Mucosa of stomach (tissue), 1 donor: Measurements from ENCODE around the gene CDX1.

ENCODE experiments used
- H3K27me3 ChIP-seq: one replicate; pipeline ENCODE4 v1.7.0; 2013; ENCODE audit warnings: mild to moderate bottlenecking, low read length; ENCODE audit not compliant: control insufficient read depth, insufficient read depth
- H3K36me3 ChIP-seq: one replicate; pipeline ENCODE4 v1.7.0; 2013; ENCODE audit warnings: low read length; ENCODE audit not compliant: control insufficient read depth, insufficient read depth
- H3K4me1 ChIP-seq: one replicate; pipeline ENCODE4 v1.7.0; 2013; ENCODE audit warnings: mild to moderate bottlenecking, low read length; ENCODE audit not compliant: control insufficient read depth, insufficient read depth
- H3K4me3 ChIP-seq: one replicate; pipeline ENCODE4 v1.7.0; 2013; ENCODE audit warnings: low read length
- H3K9ac ChIP-seq: one replicate; pipeline ENCODE4 v1.7.0; 2013; ENCODE audit warnings: mild to moderate bottlenecking, low read length, moderate library complexity
- H3K9me3 ChIP-seq: one replicate; pipeline ENCODE4 v1.7.0; 2013; ENCODE audit warnings: mild to moderate bottlenecking, low read length, moderate library complexity; ENCODE audit not compliant: control insufficient read depth
- donor health status: Pancreatic carcinoma.

CDX1 gene

DNA sequence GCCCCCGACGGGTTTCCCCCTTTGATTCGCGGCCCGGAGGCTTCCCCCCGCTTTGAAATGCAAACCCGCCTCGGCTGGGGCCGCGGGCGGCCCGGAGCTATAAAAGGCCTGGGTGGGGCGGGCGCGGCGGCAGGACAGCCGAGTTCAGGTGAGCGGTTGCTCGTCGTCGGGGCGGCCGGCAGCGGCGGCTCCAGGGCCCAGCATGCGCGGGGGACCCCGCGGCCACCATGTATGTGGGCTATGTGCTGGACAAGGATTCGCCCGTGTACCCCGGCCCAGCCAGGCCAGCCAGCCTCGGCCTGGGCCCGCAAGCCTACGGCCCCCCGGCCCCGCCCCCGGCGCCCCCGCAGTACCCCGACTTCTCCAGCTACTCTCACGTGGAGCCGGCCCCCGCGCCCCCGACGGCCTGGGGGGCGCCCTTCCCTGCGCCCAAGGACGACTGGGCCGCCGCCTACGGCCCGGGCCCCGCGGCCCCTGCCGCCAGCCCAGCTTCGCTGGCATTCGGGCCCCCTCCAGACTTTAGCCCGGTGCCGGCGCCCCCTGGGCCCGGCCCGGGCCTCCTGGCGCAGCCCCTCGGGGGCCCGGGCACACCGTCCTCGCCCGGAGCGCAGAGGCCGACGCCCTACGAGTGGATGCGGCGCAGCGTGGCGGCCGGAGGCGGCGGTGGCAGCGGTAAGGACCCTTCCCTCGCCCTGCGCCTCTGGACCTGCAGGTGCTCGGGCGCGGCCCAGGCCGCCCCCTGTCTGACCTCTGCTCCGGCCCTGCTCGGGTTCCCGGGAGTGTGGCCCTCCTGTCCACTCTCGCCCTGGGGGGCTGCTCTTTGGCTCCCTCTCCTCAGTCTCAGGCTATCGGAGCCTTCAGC, at the start of gene CDX1:
Gene CDX1, plus strand, starts transcription at position 129 of the 862 bp plus-strand sequence. Its CDS starts 99 bp downstream, at position 228.
- no peaks in the 10 kb centered on the region for H3K9me3 ChIP-seq
- H3K27me3 ChIP-seq, result peaks cover 38% of the 10 kb centered on the region
- no peak within 1 kb of the TSS for H3K4me3 ChIP-seq
- no peaks in the 10 kb centered on the region for H3K36me3 ChIP-seq
- no peak within 1 kb of the TSS for H3K9ac ChIP-seq
- H3K4me1 ChIP-seq, result peaks cover 28% of the 10 kb centered on the region

DNA sequence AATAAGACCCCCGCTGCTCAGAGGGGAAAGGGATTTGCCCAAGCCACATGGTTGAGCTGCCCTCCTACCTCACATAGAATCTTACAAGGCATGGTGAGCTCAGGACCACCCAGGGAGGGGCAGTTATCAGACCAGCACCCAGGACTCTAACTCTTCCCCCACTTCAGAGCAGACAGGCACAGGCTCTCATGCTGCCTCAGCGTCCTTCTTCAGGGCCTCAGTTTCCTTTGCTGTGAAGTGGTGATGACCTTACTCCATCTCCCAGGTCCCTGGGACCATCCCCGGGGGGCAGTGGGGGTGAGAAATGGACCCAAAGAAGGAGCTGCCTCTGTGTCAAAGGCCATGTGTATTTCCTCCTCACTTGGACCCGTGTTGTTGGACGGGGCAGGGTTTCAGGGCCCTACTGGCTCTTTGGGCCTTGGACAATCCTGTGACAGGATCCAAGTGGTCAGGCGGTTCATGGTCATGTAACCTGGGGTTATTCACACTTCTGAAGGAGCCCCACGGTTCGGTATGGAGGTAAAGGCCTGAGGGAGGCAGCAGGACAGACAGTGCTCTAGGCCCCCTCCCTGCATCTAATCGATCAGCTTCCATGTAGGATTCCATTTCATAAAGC, 48.5 kb upstream of the CDX1 start:
- no peak overlapping the region for H3K4me3 ChIP-seq
- peaks cover 18% of the 10 kb centered on the region for H3K4me1 ChIP-seq
- no peak overlapping the region for H3K9ac ChIP-seq
- H3K9me3 ChIP-seq, result no peaks in the 10 kb centered on the region
- no peaks in the 10 kb centered on the region for H3K36me3 ChIP-seq
- H3K27me3 ChIP-seq, result no peaks in the 10 kb centered on the region

DNA sequence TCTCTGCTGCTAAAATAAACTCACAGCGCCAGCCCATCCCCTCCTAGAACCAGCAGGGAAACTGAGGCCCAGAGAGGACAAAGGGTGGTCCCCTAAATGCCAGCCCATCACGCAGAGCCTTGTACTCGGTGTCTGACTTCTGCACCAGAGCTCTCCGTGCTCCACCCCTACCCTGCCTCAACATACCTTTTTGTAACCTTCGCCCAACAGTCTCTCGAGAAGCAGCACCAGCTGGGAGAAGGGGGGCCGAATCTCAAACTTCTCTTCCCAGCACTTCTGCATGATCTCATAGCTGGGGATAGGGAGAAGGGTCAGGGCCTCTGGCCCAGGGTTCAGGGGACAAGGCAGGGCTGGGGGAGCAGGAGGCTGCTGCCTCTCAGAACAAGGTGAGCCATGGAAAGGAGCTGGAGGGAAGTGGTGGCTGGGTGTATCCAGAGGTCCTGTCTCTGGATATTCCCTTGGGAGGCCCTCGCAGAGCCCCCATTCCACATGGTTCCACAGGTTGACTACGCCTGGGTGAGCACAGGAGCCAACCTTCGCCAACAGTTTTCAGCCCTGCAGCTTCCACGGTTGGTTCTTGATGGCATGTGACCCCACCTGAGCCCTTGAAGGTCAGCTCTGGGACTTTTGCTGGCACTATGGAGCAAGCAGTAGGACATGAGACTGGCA, 47.9 kb upstream of the CDX1 start:
- Histone ChIP-seq H3K4me1 (peaks cover 13% of the 10 kb centered on the region), H3K9me3 (no peaks in the 10 kb centered on the region), H3K9ac (no peak overlapping the region), H3K27me3 (no peaks in the 10 kb centered on the region), H3K36me3 (no peaks in the 10 kb centered on the region), H3K4me3 (no peak overlapping the region)

DNA sequence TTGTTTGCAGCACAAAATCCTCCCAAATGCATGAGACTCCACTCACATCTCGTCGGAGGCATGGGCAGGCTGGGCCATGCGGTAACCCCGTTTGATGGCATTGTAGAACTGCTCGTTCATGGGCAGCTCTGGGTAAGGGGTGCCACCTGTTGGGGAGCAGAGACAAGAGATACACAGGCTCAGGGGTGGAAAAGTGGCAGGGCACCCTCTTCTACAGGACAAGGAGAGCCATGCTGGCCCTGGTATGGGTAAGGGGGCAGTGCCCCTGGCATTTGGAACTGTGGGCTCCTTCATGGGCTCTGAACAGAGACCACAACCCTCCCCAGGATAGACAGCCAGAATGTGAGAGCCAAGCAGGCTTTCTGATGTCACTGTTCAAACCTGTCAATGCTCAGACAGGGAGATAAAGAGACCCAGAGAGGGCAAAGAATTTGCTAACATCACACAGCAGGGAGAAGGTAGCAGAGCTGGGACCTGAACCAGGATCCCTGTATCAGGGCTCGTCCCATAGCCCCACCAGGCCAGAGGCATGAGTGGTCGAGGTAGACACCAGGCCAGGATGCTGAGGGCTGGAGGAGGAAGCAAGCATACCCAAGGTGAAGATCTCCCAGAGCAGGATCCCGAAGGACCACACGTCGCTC, 47.0 kb upstream of the CDX1 start:
- Histone ChIP-seq H3K27me3 (no peaks in the 10 kb centered on the region), H3K36me3 (no peaks in the 10 kb centered on the region), H3K9me3 (no peaks in the 10 kb centered on the region), H3K9ac (no peak overlapping the region), H3K4me3 (no peak overlapping the region), H3K4me1 (peaks cover 13% of the 10 kb centered on the region)

DNA sequence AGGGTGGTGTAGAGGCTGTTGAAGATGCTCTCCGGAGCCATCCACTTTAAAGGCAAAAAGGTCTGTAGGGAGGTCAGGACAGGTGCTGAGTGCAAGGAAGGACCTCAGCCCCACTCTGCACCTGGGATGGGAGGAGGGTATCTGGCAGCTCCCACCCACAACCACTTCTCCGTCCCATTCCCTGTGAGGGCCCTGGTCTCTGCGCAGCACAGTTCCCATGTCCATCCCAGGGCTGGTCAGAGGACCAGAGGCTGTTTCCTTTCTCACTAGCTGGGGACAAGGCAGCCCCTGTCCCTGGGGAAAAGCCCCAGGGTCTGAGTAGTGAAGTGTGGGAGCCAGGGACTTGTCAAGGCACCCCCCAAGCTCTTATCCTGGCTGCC, 46.5 kb upstream of the CDX1 start:
- Histone ChIP-seq H3K4me3 (no peak overlapping the region), H3K27me3 (no peaks in the 10 kb centered on the region), H3K9ac (no peak overlapping the region), H3K36me3 (no peaks in the 10 kb centered on the region), H3K4me1 (peaks cover 13% of the 10 kb centered on the region), H3K9me3 (no peaks in the 10 kb centered on the region)

DNA sequence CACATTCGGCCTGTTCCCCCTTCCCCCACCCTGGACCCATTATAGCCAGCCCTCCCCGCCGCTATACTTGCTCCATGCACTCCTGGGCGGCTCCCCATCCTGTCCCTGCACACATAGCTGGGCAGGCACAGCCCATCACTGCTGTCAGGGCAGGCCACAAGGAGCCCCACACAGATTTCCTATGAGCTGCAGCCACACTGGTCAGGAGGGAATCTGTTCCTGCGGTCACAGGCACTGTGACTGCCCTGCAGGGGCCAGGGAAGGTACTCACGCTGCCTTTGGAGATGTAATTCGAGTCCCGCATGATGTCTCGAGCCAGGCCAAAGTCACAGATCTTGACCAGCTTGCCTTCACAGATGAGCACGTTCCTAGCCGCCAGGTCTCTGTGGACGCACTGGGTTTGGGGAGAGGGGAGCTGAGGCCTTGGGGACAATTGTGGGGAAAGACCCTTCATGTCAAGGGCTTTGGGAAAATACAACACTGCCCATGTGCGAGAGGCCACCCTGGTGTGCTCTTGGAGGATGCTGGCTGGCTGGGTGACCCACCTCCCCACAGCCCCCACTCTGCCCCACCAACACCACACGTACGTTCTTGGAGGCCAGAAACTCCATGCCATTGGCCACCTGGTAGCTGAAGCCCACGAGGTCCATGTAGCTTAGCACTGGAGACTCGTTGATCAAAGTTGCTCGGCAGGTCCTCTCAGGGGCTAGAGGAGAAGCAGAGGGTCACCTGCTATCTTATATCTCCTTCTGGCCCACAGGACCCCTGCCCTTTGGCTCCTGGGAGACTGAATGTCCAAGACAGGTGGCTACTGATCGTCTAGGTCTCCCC, 45.7 kb upstream of the CDX1 start:
- H3K4me3 ChIP-seq, result no peak overlapping the region
- H3K9ac ChIP-seq, result no peak overlapping the region
- H3K4me1 ChIP-seq, result peaks cover 13% of the 10 kb centered on the region
- no peaks in the 10 kb centered on the region for H3K27me3 ChIP-seq
- H3K9me3 ChIP-seq, result no peaks in the 10 kb centered on the region
- H3K36me3 ChIP-seq, result no peaks in the 10 kb centered on the region

DNA sequence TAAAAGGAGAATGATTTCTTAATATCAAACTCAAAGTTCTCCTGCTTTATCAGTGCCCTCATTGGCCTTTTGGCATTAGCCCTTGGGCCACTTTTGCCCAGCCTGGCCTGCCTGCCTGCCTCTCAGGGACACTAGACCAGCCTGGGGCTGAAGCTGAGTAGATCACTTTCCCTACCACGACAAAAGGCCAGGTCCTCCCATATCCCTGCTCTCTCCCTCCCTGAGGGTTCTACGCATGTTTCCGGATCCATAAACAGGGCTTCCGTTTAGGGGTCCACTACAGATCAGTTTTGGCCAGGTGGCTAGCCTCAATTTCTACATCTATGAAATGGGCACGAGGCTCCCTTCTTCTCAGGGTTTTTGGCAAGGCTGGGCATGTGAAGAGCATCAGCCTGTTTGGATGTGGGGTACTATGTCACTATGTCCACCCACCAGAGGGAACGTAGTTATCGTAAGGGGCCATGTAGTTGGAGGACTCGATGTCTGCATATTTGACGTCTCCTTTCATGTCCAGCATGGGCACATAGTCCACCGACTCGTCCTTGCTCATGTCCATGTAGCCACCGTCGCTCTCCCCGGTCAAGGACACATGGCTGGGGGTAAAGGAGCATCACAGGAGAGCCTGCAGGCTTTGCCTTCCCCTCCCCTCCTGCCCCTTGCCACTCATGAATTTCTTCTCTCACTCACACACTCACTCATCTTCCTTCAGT, 45.0 kb upstream of the CDX1 start:
- H3K36me3 ChIP-seq, result no peaks in the 10 kb centered on the region
- no peak overlapping the region for H3K9ac ChIP-seq
- no peaks in the 10 kb centered on the region for H3K9me3 ChIP-seq

DNA sequence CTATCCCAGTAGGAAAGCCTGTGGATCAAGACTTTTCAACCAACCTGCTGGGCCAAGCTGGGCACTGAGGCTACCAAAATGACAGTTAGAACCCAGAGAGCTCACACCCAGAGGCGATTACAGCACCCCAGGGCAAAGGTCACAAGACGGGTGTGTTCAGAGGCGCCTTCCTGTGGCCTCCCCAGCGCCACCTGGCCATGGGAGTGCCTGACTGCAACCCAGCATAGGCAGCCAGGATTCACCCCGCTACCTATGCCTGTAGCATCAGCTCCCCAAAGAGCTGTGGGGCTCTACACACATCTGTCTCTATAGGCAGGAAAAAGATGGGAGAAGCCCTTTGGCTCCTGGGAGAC, 44.4 kb upstream of the CDX1 start:
- no peak overlapping the region for H3K4me3 ChIP-seq
- H3K9ac ChIP-seq, result no peak overlapping the region
- peaks cover 13% of the 10 kb centered on the region for H3K4me1 ChIP-seq
- H3K36me3 ChIP-seq, result no peaks in the 10 kb centered on the region
- no peaks in the 10 kb centered on the region for H3K27me3 ChIP-seq
- H3K9me3 ChIP-seq, result no peaks in the 10 kb centered on the region

More for the DNA sequence above, 45.0 kb upstream of the CDX1 start:
- Histone ChIP-seq H3K27me3 (no peaks in the 10 kb centered on the region), H3K4me3 (no peak overlapping the region), H3K4me1 (peaks cover 13% of the 10 kb centered on the region)

DNA sequence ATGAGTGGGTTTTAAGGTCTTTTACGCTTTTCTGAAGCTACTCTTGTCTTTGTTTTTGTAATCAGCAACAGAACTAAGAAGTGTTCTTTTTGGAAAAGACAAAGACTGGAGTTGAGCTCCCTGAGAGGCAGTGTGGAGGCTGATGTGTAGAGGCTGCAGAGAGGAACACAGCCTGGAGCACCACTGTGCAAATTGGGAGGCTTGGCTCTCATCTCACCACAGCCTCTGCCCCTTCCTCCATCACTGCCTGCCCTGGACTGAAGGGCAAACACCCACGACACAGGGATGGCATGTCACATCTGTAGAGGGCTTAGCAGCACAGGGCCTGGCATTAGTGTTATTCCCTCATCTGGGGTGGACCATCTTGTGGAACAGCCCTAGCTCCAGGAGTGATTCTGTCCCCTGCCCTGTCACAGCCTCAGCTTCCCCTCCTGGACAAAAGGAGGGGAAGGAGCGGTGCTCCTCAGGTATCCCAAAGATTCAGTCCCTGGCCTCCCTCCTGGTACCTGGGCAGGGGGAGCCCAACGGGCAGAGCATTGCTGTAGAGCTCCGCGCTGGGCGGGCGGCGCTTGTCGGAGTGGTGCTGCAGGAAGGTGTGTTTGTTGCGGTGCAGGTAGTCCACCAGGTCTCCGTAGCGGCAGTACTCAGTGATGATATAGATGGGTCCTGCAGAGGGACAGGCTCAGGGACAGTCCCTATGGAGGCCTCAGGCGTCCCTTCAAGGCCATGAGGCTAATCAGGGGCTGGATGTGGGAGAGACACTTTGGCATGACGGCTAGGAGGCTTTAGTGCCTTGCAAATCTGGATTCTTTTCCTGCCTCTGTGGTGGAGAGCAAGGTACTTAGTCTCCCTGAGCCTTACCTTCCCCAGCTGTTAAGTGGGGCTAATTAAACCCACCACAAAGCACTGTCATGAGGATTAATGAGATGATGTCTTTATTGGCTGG, 43.8 kb upstream of the CDX1 start:
- no peaks in the 10 kb centered on the region for H3K27me3 ChIP-seq
- no peaks in the 10 kb centered on the region for H3K36me3 ChIP-seq
- no peak overlapping the region for H3K9ac ChIP-seq
- no peaks in the 10 kb centered on the region for H3K9me3 ChIP-seq
- H3K4me3 ChIP-seq, result no peak overlapping the region
- peaks cover 13% of the 10 kb centered on the region for H3K4me1 ChIP-seq

DNA sequence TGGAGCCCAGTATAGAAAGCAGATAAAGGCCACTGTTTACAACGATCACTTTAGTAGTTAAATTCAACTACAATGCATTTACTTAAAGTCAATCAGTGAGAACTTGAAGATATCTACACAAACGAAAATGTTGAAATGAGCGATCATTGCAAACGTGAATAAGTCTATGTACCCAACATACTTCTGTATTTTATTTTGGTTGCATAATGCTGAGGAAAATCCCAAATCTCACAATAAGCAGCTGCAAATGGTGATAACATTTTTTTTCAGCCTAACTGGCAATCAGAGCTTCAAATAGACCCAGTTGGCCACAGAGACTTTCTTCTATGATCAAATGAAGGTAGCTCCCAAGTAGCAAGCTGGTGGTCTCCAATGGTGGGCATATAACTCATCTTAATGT, 43.0 kb upstream of the CDX1 start:
- no peaks in the 10 kb centered on the region for H3K36me3 ChIP-seq
- no peak overlapping the region for H3K9ac ChIP-seq
- H3K9me3 ChIP-seq, result no peaks in the 10 kb centered on the region
- H3K27me3 ChIP-seq, result no peaks in the 10 kb centered on the region
- peaks cover 13% of the 10 kb centered on the region for H3K4me1 ChIP-seq
- H3K4me3 ChIP-seq, result no peak overlapping the region
